NCI-H226 (cell line): ENCODE results near the gene TPBGL.
"Not testable (repeated sequence)": the region's sequence is repeated elsewhere in the genome, so short reads cannot be mapped to it uniquely, and the experiment has no call there.

ENCODE experiments used
- DNase-seq: peaks from one replicate; pipeline ENCODE4 v3.0.0-alpha.2; 2015

Gene TPBGL

DNA sequence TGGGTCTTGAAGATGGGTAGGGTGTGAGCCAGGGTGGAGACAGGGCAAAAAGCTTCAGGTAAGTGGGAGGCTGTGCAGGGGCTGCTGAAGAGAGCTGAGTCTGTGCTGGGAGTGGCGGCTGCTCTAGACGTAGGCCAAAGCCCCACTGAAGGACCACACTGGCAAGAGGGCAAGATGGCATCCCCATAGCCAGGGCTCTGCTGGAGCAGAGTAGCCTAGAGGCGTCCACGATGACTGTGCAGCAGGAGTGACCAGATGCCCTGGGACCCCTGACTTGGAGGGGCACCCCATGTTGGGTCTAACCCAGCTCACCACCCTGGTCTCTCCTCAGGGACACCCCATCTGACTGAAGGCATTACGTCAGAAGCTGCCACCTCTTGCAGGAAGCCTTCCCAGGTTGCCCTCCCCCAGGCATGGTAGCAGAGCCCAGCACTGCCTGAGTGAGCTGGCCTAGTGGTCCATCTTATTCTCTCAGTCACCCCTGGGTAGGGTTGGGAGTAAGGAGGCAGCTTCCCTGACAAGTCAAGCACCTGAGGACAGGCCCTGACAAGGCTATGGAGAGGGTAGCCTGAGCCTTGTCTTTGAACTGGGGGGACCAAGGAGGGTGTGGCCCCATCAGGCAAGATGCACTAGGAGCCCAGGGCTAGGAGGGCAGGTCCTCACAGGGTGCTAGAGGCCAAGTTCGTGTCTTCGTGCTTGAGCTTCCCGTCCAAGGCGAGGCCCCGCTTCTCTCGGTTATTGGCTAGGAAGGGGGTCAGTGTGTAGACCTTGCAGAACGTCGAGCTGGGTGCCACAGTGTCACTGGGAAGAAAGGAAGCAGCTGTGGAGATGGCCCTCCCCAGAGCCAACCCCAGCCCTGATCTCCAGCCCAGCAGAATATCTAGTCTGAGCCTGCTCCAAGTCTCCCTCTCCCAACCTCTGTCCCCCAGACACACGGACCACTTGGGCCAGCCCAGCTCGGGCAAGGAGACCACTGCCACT lies 33.1 kb downstream of the TPBGL start:
- DNase-seq, result no peak

DNA sequence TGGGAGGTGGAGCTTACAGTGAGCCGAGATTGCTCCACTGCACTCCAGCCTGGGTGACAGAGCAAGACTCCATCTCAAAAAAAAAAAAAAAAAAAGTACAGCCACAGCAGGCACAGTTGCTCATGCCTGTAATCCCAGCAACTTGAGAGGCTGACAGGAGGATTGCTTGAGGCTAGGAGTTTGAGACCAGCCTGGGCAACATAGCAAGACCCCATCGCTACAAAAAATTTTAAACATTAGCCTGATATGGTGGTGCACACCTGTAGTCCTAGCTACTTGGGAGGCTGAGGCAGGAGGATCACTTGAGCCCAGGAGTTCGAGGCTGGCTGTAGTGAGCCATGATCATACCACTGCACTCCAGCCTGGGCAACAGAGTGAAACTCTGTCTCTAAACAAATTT lies 34.1 kb downstream of the TPBGL start:
- not testable (repeated sequence) for DNase-seq

DNA sequence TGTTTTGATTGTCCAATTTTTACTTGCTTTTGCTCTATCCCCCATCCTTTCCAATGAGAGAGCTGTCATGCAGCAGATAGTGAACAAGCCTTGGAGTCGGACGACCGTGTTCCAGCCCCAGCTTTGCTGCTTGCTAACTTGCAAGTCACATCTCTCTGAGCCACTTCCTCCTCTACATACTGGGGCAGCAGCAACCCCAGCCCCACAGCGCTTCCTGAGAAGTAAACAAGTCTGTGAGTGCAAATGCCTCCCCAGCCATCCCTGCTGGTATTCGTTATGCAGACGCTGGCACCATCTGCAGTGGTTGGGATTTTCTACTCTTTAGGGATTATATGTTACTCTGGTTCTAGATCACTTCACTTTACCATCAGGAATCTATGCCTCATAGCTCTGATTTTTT lies 35.0 kb downstream of the TPBGL start:
- no peak for DNase-seq

DNA sequence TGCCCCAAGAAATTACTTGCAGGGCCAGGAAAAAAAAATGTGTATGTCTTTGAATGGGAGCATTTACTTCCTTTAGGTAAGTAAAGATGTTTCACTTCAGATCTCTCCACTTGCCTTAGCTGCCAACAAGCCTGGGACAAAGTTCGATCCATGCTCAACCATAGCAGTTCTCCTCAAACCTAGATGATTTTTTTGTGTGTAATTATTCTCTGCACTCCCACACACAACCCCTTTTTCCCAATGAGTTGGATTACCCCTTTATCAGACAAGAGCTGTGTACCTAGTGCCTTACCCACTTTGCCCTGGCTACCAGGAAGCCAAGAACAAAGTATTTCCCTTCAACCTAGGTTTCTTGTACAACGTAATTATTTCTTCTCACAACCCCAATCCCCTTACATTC lies 35.6 kb downstream of the TPBGL start:
- no peak for DNase-seq

DNA sequence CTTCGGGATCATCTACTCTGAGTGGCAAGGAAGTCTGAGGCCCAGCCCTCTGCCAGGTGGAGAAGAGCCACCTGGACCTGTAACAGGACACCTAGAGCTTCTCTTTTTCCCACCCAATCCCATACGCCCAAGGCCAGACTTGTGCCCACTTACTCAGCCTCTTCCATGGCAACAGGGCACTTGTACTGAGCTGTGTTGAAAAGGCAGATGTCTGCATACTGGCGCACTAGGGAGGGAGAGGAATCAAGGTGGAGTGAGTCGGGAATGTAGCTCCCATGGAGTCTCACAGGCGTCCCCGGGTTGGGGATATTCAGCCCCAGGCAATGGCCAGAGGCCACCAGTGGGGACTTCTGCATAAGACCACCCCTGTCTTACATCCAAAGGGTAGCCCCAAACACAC lies 36.1 kb downstream of the TPBGL start:
- no peak for DNase-seq

DNA sequence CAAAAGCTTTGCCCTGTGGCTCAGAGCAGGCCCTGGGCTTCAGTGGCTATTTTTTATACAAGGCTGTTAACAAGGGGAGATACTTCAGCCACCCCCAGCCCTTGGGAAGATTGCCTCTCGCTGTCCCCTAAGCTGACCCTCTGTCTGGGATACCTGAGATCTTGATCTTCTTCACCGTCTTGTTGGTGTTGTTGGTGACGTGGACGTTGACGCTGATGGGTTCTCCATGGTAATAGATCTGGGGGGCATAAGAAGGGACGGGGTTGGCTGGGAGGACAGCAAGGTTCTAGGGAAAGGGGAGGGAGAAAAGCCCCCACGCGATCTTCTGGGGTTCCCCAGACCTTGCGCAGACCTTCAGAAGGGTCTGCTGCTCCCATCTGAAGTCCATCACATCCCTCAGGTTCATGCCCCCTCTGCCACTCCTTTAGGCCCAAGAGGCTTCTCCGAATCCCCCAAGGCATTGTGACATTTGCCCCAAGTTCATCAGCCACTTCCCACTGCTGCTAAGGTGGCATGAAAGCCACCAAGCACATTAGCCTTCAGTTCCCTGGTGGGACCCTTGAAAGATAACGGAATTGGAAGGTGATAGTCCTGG lies 36.7 kb downstream of the TPBGL start:
- DNase-seq, result no peak

DNA sequence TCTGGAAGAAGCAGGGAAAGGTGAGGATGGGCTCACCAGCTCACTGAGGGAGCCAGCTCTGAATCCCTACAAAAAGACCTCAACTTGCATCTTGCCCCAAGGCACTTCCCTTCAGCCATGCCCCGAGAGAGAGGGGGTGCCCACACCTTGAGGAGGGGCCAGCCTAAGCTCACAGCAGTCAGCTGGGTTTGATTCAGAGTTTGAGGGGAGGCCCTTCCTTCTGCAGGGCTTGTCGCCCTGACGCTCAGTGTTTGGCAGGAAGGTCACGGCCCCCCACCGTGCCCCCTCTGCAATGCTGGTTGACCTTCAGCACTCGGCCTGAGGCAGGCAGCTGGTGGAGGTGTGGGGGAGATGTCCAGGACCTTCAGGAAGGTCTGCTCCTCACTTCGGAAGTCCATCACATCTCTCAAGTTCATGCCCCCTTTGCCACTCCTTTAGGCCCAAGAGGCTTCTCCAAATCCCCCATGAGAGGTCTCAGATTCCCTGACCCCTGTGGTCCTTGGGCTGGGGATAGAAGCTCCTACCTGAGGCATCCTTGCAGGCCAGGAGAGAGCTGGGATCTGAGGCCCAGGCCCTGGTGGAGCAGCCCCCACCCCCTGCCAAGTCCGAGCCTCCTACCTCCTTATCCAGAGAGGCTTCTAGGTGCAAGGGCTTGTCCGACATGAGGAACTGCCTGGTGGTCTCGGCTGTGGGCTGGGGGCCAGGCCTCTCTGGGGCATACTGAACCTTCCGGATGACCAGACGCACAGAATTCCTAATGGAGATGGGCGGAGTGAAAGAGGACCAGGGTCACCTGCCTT lies 37.6 kb downstream of the TPBGL start:
- no peak for DNase-seq

DNA sequence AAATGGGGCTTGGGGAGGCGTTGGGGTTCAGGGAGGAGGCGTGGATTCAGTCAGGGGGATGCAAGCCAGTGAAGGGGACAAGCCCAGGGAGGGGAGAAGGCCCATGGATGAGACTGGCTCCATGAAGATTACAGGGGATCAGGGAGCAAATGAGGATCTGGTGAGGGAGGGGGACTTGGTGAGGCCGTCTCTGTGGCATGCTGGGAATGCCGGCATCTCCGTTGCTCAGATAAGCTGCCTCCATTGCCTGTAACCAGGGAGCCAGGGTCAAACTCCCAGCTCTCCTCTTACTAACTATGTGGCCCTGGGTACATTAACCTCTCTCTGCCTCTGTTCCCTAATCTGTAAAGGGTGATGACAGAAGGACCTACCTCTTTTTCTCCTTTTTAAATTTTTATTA lies 38.7 kb downstream of the TPBGL start:
- peak; percentile 19 for DNase-seq

DNA sequence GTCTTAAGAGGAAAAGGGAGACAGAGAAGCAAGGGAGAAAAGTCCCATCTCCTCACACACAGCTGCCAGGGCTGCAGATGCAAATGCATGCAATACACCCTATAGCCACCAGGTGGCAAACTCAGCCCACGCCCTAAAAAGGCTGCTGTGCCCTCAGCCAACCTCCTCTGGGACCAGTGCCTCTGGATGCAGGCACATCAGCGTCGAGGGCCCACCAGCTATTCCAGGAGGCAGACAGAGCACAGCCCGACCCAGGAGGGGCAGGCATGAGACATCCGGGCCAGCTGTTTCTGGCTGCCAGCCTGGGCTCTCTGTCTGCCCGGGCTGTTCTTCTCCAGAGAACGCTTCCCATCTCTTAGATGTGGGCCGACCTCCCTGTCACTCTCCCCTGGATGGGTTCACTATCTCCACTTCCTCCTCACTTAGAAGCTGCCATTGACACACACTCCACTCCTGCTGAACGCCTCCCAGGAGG lies 39.7 kb downstream of the TPBGL start:
- peak; percentile 43 for DNase-seq

DNA sequence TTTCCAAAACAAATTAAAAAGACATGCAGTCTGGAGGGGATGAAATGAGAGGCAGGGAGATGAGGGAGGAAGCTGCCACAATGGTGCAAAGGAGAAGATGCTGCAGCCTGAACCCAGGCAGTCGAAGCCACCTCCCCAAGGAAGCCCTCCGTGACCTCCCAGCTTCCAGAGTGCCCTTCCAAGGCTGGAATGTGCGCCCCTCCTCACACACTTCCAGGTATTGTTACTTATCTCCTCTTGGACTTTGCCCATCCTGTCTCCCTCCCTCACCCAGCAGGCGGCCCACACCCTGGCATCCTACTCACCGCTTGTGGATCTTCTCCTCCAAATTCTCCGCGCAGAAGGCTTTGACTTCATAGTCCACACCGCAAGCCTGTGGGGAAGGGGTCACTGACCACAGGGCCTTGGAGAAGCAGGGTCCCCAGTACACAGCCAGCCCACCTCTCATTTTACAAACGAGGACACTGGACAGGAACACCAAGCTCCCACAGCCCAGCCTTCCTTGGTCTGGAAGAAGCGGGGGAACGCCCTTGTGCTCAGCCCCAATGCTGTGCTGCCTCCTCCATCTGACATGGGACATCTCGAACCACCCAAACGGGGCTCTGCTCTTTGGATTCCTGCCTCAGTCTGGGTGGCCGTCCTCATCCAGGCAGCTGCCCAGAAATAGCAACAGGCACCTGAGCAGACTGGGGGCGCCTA lies 40.3 kb downstream of the TPBGL start:
- no peak for DNase-seq

DNA sequence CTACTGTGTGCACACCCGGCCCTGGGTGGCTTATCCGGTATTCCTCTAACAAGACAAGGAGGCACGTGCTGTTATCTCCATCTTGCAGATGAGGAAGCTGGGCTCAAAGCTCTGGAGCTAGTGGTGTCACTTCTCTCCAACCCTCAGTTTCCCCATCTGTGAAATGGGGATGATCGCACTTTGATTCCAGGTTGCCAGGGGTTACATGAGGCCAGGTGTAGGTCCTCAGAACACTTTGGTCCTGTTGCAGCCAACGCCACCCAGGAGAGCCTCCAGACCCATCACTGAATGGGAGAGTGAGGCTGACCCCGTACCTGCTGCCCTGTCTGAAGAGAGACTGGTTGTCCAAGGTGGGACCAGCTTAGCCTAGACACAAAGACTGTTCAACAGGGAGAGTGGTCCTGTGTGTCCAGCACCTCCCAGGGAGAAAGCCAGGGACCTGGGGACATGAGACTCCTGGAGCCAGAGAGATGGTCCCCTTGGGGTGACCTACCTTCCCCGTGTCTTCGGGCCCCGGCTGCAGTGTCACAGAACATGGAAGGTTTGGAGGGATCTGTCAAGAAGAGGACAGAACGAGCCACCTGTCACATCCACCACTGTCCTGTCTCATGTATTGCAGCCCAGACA lies 41.0 kb downstream of the TPBGL start:
- no peak for DNase-seq

DNA sequence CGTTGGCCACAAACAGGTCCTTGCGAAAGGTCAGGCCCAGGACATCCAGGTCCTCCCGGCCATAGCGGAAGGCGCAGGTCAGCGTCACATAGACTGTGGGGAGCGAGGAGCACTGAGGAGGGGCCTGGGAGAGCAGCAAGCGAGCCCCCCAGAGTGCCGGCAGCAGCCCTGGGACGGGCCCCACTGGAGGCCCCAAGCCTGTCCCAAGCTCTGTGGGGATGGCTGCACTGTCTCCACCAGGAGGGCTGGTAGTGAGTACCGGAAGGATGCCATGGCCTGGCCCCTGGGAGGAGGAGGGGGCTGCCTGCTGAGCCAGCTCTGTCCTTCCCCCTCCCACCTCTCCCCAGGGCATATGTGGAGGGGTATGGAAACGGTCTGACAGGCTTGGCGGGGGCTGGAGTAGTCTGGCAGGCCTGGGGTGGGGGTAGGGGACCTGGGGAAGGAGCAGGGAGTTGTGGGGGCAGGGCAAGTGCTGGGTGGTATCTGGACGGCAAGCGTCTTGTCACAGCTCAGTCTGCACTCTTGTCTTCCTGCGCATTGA lies 42.9 kb downstream of the TPBGL start:
- DNase-seq, result no peak

DNA sequence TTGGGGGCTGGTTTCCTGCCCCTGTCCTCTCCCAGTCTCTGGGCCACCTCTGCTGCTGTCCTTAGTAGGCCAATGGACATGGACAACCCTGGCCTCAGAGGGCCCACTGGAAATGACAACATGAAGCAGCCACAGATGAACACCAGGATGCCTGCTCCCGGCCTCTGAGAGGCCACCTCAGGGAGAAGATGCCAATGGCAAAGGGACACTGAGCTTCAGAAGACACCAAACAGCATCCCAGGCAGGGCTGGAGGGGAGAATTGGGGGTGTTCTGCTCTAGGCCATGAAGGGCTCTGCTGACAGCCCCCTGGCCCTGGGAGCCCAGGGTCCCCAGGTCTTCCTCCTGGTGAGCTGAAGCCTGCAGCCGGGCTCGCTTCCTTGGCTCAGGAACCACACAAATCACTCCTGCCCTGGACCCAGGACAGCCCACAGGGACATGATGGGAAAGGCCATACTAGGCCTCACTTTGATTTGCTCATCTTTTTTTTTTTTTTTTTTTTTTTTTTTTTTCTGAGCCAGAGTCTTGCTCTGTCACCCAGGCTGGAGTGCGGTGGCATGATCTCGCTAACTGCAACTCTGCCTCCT lies 45.3 kb downstream of the TPBGL start:
- DNase-seq, result no peak

DNA sequence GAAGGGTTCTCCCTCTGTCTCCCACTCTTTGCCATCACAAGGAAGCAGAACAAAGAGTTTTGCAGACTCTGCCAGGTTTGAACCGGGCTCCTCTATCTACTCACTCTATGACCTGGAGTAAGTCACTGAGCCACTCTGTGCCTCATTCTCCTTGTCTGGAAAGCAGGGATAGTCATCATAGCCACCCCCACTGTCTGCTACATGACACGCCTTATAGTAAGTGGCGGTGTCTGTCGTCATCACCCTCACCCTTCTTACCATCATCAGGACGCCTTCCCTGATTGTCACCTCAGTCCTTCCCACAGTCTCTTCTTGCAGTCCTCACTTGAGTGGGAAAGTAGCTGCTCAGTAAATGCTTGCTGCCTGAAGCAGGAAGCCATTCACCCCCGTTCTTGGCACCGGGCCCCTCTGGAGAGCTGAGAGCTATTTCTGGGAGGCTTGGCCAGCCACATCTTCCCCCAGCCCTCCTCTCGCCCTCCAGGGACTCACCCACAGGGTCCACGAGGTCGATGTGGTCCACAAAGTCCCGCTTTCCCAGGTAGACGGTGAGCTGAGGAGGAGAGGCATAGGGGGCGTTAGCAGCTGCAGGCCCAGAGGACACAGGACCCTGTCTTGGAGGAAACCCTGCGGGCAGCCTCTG lies 46.4 kb downstream of the TPBGL start:
- DNase-seq, result no peak

DNA sequence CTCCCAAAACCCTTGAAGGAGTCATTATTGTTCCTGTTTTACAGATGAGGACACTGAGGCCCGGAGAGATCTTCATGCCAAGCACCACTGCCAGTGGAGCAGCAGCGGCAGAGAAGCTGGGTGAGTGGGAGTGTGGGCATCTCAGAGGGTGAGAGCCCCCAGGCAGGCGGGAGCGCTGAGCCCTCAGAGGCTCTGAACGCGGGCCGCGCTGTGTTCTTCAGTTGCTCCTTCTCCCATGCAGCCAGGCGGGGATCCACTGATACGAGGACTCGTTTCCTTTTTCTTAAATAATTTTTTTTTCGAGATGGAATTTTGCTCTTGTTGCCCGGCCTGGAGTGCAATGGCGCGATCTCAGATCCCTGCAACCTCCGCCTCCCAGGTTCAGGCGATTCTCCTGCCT lies 47.0 kb downstream of the TPBGL start:
- DNase-seq, result no peak

DNA sequence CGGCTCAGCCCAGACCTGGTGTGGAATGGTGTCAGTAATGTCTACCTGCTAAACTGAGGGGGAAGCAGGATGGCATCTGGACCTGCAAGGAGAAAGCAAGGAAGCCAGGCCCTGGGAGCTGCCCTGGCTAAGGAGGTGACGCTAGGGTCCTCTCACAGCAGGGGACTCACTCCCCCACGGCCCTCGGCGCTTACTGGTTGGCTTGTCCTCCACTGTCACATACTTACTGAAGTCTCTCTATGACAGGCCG lies 48.9 kb downstream of the TPBGL start:
- no peak for DNase-seq

DNA sequence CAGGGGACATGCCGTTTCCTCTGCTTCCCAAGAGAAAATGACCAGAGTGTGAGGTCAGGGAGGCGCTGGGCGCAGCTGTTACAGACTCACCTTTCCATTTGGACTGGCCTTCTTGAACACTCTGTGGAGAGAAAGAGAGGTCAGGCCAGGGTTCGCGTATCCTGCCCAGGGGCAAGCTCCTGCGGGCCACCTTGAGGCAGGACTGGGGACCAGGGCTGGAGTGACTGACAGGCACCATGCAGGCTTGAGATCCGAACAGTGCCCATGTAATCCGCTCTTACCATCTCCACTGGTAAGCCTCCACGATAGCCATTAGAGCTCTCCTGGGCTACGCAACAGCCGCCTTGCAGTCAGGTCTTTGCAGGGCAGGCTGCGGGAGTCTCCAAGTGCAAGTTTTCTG lies 49.3 kb downstream of the TPBGL start:
- DNase-seq, result no peak

DNA sequence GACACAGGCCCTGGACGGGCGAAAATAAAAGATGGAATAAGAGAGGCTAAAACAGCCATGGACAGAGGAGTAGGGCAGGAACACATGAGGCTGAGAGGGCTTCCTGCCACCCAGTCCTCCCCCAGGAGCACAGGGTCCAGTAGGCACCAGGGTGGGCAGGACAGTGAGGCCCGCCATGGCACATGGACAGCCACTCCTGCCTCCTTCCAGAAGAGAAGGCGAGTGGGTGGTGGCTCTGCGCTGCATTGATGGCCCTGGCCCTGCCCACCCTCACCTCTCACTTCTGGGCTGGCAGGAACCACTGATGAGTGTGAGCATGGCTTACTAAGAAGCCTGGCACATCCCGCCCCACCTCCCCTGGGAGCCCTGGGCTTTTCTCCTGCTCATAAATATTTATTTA lies 51.2 kb downstream of the TPBGL start:
- DNase-seq, result no peak

DNA sequence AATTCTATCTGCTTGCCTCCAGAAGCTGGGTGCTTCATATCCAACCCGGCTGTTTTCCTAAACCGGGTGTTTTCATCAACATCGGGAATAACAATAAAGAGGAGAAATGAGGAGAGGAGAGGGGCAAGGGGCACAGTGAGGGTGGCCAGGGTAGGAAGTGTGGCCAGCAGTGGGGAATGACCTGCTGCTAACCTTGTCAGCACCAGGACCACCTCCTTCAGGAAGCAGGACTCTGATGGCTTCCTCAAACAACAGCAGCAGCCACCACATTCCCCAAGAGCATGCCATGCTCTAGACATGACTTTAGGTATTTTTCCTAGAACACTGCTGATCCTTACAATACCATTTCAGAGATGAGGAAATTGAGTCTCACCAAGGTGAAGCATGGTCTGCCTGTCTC lies 52.4 kb downstream of the TPBGL start:
- no peak for DNase-seq
